HepG2 (cell line): ENCODE data around the gene COL26A1. TPM values are rescaled to one million over a fixed set of nuclear protein-coding genes. Genes with fewer than 3 reads are reported as not detected.
A peak's percentile ranks its signal among the peaks of the same experiment; 100 is the strongest.

Experiments
- CC2D1A ChIP-seq: sonication (generic); formaldehyde crosslinking; IDR thresholded peaks from 2 replicates; pipeline ENCODE4 v1.8.1; 2023; ENCODE audit warnings: mild to moderate bottlenecking, missing genetic modification reagents
- CSRNP2 ChIP-seq: sonication (generic); formaldehyde crosslinking; conservative IDR thresholded peaks from 2 replicates; pipeline ENCODE4 v1.8.0; 2022; ENCODE audit warnings: low read depth, missing genetic modification reagents
- ELF1 ChIP-seq: sonication (generic); formaldehyde crosslinking; IDR thresholded peaks from 2 replicates; pipeline ENCODE4 v1.4.0; 2020; ENCODE audit warnings: missing genetic modification reagents
- ELF4 ChIP-seq: sonication (generic); formaldehyde crosslinking; IDR thresholded peaks from 2 replicates; pipeline ENCODE4 v1.5.0; 2020; ENCODE audit warnings: missing genetic modification reagents, mild to moderate bottlenecking, moderate library complexity, borderline replicate concordance
- HNF4A ChIP-seq: sonication (generic); formaldehyde crosslinking; IDR thresholded peaks from 2 replicates; pipeline ENCODE4 v1.4.0; 2020; ENCODE audit warnings: missing genetic modification reagents
- NFKBIZ ChIP-seq: IDR thresholded peaks from 2 replicates; pipeline ENCODE4 v1.6.1; 2018; ENCODE audit warnings: missing genetic modification reagents, missing compliant biosample characterization
- PRDM4 ChIP-seq: sonication (generic); formaldehyde crosslinking; IDR thresholded peaks from 2 replicates; pipeline ENCODE4 v1.9.0; 2021; ENCODE audit warnings: missing genetic modification reagents, borderline replicate concordance
- RARA ChIP-seq: IDR thresholded peaks from 2 replicates; pipeline ENCODE4 v1.6.1; 2016; ENCODE audit warnings: missing genetic modification reagents, missing compliant biosample characterization
- THAP11 ChIP-seq: IDR thresholded peaks from 2 replicates; pipeline ENCODE4 v1.6.1; 2016; ENCODE audit warnings: missing biosample characterization, missing genetic modification reagents
- ZKSCAN5 ChIP-seq: sonication (generic); formaldehyde crosslinking; IDR thresholded peaks from 2 replicates; pipeline ENCODE4 v1.5.1; 2020; ENCODE audit warnings: mild to moderate bottlenecking, missing genetic modification reagents
- ZNF136 ChIP-seq: sonication (generic); formaldehyde crosslinking; IDR thresholded peaks from 2 replicates; pipeline ENCODE4 v1.8.1; 2022; ENCODE audit warnings: low read depth, mild to moderate bottlenecking, moderate library complexity, missing genetic modification reagents
- ZNF563 ChIP-seq: sonication (generic); formaldehyde crosslinking; IDR thresholded peaks from 2 replicates; pipeline ENCODE4 v1.8.0; 2022; ENCODE audit warnings: mild to moderate bottlenecking, moderate library complexity, missing genetic modification reagents
- ZNF607 ChIP-seq: sonication (generic); formaldehyde crosslinking; IDR thresholded peaks from 2 replicates; pipeline ENCODE4 v1.5.1; 2020; ENCODE audit warnings: missing genetic modification reagents, mild to moderate bottlenecking, borderline replicate concordance
- ZNF687 ChIP-seq: sonication (generic); formaldehyde crosslinking; IDR thresholded peaks from 2 replicates; pipeline ENCODE4 v1.5.1; 2020; ENCODE audit warnings: mild to moderate bottlenecking, missing genetic modification reagents, moderate library complexity
- ZNF691 ChIP-seq: sonication (generic); formaldehyde crosslinking; IDR thresholded peaks from 2 replicates; pipeline ENCODE4 v1.4.0; 2020; ENCODE audit warnings: missing genetic modification reagents, low read depth, mild to moderate bottlenecking, borderline replicate concordance
- ZSCAN20 ChIP-seq: sonication (generic); formaldehyde crosslinking; IDR thresholded peaks from 2 replicates; pipeline ENCODE4 v1.4.0; 2020; ENCODE audit warnings: missing genetic modification reagents, mild to moderate bottlenecking, borderline replicate concordance
- polyA plus RNA-seq, 8 experiments: library from polyadenylated mRNA; depleted of rRNA in 3 of 8; stranded (reverse) in 7 of 8; unstranded in 1 of 8; fragments of >200 nt; fragmentation: Illumina TruSeq in 4 of 8; extraction: Trizol in 4 of 8; gene quantifications; 2 replicates each; pipeline versions ENCODE4 v1.2.1 to v1.2.3, GENCODE V29; 2011 to 2016; ENCODE audit warnings: low read depth in 4 of 8, missing spikeins in 1 of 8, mixed read lengths in 1 of 8; ENCODE audit not compliant: insufficient read depth in 1 of 8
- total RNA-seq, 5 experiments: library from RNA; depleted of rRNA; stranded (reverse); fragments of >200 nt; fragmentation: Illumina TruSeq; extraction: Trizol; gene quantifications; 2 replicates each; pipeline ENCODE4 v1.2.3, GENCODE V29; 2016; ENCODE audit warnings: low read depth in 1 of 5
- TF ChIP-seq, protein P1 (sequence below): sonication (generic); formaldehyde crosslinking; IDR thresholded peaks from 2 replicates; pipeline ENCODE4 v1.8.1; 2023; ENCODE audit warnings: missing genetic modification reagents, mild to moderate bottlenecking, borderline replicate concordance
- TF ChIP-seq, protein P2 (sequence below): sonication (generic); formaldehyde crosslinking; IDR thresholded peaks from 2 replicates; pipeline ENCODE4 v1.9.0; 2021; ENCODE audit warnings: missing genetic modification reagents, borderline replicate concordance

Gene COL26A1
- total and polyA plus RNA-seq, 2 of the 13 experiments (the other 11 are each of a cell fraction or from before 2014, with no cell fraction given): 7.8 to 9.2 TPM

DNA sequence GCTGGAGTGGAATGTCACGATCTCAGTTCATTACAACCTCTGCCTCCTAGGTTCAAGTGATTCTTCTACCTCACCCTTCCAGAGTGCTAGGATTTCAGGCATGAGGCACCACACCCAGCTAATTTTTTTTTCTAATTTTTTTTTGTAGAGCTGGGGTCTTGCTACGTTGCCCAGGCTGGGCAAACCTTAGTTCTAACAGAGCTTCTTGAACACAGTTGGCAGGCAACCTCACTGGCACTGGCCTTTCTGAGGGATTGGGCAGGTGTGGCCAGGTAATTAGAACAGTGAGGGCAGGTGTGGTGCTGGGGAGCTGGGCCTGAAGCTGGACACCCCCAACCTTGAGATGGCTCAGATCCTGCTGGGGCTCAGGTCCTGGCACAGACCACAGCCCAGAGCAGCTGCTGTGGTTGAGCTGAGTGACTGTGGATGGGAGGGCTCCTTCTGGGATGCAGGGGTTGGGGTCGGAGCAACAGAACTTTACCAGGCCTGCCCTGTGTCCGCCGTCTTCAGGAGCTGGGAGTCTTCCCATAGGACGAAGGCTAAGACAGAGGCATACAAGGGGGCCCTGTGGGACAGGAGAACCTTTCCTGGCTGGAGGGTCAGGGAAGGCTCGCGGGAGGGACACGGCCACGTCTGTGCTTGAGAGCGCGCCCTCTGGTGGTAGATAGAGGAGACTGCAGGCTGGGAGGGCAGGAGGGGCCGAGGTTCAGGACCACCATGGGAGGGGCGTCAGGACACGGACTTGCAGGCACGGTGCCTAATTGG, 48.2 kb downstream of the COL26A1 start (continued):
- TF ChIP-seq ZNF687 (CRISPR knock-in tag): peak; percentile 59
- no peak for TF ChIP-seq ZSCAN20 (CRISPR knock-in tag)
- TF ChIP-seq ZNF607: 0 out of 2 replicates have a peak, but pooled peaks have one; percentile 26
- 0 out of 2 replicates have a peak, but pooled peaks have one; percentile 18 for TF ChIP-seq THAP11 (CRISPR knock-in tag)
- no peak for TF ChIP-seq ELF4 (CRISPR knock-in tag)
- TF ChIP-seq, protein P1, sequence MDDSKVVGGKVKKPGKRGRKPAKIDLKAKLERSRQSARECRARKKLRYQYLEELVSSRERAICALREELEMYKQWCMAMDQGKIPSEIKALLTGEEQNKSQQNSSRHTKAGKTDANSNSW (CRISPR knock-in tag): no peak
- TF ChIP-seq CSRNP2 (CRISPR knock-in tag): no peak
- peak; percentile 53; the same call in 1 of the 2 replicates for TF ChIP-seq ZNF691
- peak; percentile 36; the same call in 1 of the 2 replicates for TF ChIP-seq HNF4A
- peak; percentile 54; the same call in 1 of the 2 replicates for TF ChIP-seq ZNF136 (CRISPR knock-in tag)
- no peak for TF ChIP-seq ZKSCAN5 (CRISPR knock-in tag)
- TF ChIP-seq, protein P2, sequence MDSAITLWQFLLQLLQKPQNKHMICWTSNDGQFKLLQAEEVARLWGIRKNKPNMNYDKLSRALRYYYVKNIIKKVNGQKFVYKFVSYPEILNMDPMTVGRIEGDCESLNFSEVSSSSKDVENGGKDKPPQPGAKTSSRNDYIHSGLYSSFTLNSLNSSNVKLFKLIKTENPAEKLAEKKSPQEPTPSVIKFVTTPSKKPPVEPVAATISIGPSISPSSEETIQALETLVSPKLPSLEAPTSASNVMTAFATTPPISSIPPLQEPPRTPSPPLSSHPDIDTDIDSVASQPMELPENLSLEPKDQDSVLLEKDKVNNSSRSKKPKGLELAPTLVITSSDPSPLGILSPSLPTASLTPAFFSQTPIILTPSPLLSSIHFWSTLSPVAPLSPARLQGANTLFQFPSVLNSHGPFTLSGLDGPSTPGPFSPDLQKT (CRISPR knock-in tag): no peak
- no peak for TF ChIP-seq CC2D1A (CRISPR knock-in tag)
- TF ChIP-seq PRDM4 (CRISPR knock-in tag): no peak
- no peak for TF ChIP-seq ZNF563 (CRISPR knock-in tag)
- no peak for TF ChIP-seq ELF1 (CRISPR knock-in tag)
- TF ChIP-seq NFKBIZ (CRISPR knock-in tag): no peak
- 0 out of 2 replicates have a peak, but pooled peaks have one; percentile 17 for TF ChIP-seq RARA (CRISPR knock-in tag)
